HG03565 (cell line): ENCODE data around the gene TBX10.
"Not testable (repeated sequence)": the region's sequence is repeated elsewhere in the genome, so short reads cannot be mapped to it uniquely, and the experiment has no call there.

Source experiments
- ATAC-seq: cut with Tn5 transposase; IDR thresholded peaks from one replicate; pipeline ENCODE4 v1.9.1; 2021; ENCODE audit warnings: mild to moderate bottlenecking, moderate library complexity; ENCODE audit not compliant: unreplicated experiment

Gene TBX10

GRCh38 chr11:67646535-67647336 lies 7.2 kb upstream of the TBX10 start:
- ATAC-seq = no peak

- no peak for ATAC-seq
Measured at GRCh38 chr11:67645521-67646461, 6.2 kb upstream of the TBX10 start.

GRCh38 chr11:67644472-67645418 lies 5.2 kb upstream of the TBX10 start:
- no peak for ATAC-seq

GRCh38 chr11:67644042-67644441 lies 4.5 kb upstream of the TBX10 start:
- ATAC-seq = no peak

GRCh38 chr11:67642173-67643120 lies 2.9 kb upstream of the TBX10 start:
- no peak for ATAC-seq

GRCh38 chr11:67641338-67642172 lies 2.0 kb upstream of the TBX10 start:
- ATAC-seq = no peak

GRCh38 chr11:67640758-67641337 lies 1.3 kb upstream of the TBX10 start:
- no peak for ATAC-seq

- no peak for ATAC-seq
Measured at GRCh38 chr11:67640021-67640757, 626 bp upstream of the TBX10 start.

- ATAC-seq = no peak
Measured at GRCh38 chr11:67638535-67639437, 777 bp downstream of the TBX10 start.

GRCh38 chr11:67637441-67637840 lies 2.1 kb downstream of the TBX10 start:
- not testable (repeated sequence) for ATAC-seq

- no peak for ATAC-seq
Measured at GRCh38 chr11:67636962-67637361, 2.6 kb downstream of the TBX10 start.

- no peak for ATAC-seq
Measured at GRCh38 chr11:67635231-67635521, 4.4 kb downstream of the TBX10 start.

GRCh38 chr11:67634366-67635230 lies 5.0 kb downstream of the TBX10 start:
- no peak for ATAC-seq

- no peak for ATAC-seq
Measured at GRCh38 chr11:67633758-67634365, 5.7 kb downstream of the TBX10 start.

- ATAC-seq = no peak
Measured at GRCh38 chr11:67632982-67633755, 6.4 kb downstream of the TBX10 start.
